H1 (cell line): ENCODE measurements around the gene CDCA7L. TPM values are rescaled to one million over a fixed set of nuclear protein-coding genes. Genes with fewer than 3 reads are reported as not detected.

Source experiments
- ATF2 ChIP-seq: IDR thresholded peaks from 2 replicates; pipeline ENCODE4 v1.6.1; 2012; ENCODE audit warnings: low read length, inconsistent platforms
- E2F6 ChIP-seq: IDR thresholded peaks from 2 replicates; pipeline ENCODE4 v1.6.1; 2012; ENCODE audit warnings: inconsistent platforms
- FOSL1 ChIP-seq: IDR thresholded peaks from 2 replicates; pipeline ENCODE4 v1.6.1; 2011; ENCODE audit warnings: mild to moderate bottlenecking, low read depth, low read length, moderate library complexity; ENCODE audit not compliant: insufficient read depth
- GTF2F1 ChIP-seq: IDR thresholded peaks from 2 replicates; pipeline ENCODE4 v1.6.1; 2012; ENCODE audit warnings: low read depth, low read length, improper control_type of control experiment, borderline replicate concordance
- polyA plus RNA-seq, 7 experiments: library from polyadenylated mRNA; depleted of rRNA in 3 of 7; stranded (reverse) in 5 of 7; unstranded in 2 of 7; fragments of >200 nt in 5 of 7; fragments of 200-250 nt in 2 of 7; gene quantifications; 1 replicate in 5 of 7; 2 replicates in 1 of 7; 4 replicates in 1 of 7; pipeline versions ENCODE4 v1.2.1 to v1.2.3, GENCODE V29; 2011 to 2013; ENCODE audit warnings: missing spikeins in 2 of 7, mixed read lengths in 2 of 7
- total RNA-seq: library from RNA; stranded (reverse); fragmentation: NEBNext Ultra II Directional; extraction: Animal tissue kit (Norgen Biotek cat#: 25700); gene quantifications from 2 replicates; pipeline ENCODE4 v1.2.1, GENCODE V29; 2021

CDCA7L gene
- total and polyA plus RNA-seq, 2 of the 8 experiments (the other 6 are each of a cell fraction or from before 2014, with no cell fraction given): 93.8 to 168 TPM

GRCh38 chr7:21953781-21954180, 8.1 kb upstream of the CDCA7L start (continued):
- TF ChIP-seq ATF2: no peak
- TF ChIP-seq FOSL1: no peak
- TF ChIP-seq GTF2F1: no peak
- TF ChIP-seq E2F6: no peak
